Neural cell (in vitro differentiated cells): Measurements from ENCODE around the gene SOS1. TPM values are rescaled to one million over a fixed set of nuclear protein-coding genes. Genes with fewer than 3 reads are reported as not detected.

ENCODE experiments used
- H2AFZ ChIP-seq: fragments of 200-600, 300-800 bp; sonication (generic), shearing (Covaris generic); 2 replicates; pipeline ENCODE4 v1.6.0; 2014; ENCODE audit warnings: low read depth, mild to moderate bottlenecking, antibody characterized with exemption, low read length, moderate library complexity
- H3F3A ChIP-seq: fragments of 200-600 bp; shearing (Covaris generic); 2 replicates; pipeline ENCODE4 v1.6.1; 2016; ENCODE audit warnings: mild to moderate bottlenecking, moderate library complexity, mixed read lengths, antibody characterized with exemption, low read length; ENCODE audit not compliant: insufficient read depth, poor library complexity, severe bottlenecking
- H3K27ac ChIP-seq: fragments of 200-600, 300-800 bp; sonication (generic), shearing (Covaris generic); 2 replicates; pipeline ENCODE4 v1.5.1; 2014; ENCODE audit warnings: mild to moderate bottlenecking, low read length, moderate library complexity
- H3K27me3 ChIP-seq: fragments of 300-800, 200-600 bp; sonication (generic), shearing (Covaris generic); 2 replicates; pipeline ENCODE4 v1.6.0; 2014; ENCODE audit warnings: mild to moderate bottlenecking, low read depth, low read length, moderate library complexity; ENCODE audit not compliant: insufficient read depth
- H3K36me3 ChIP-seq: fragments of 300-800, 200-600 bp; sonication (generic), shearing (Covaris generic); 2 replicates; pipeline ENCODE4 v1.5.1; 2014; ENCODE audit warnings: mild to moderate bottlenecking, antibody characterized with exemption, low read length, moderate library complexity; ENCODE audit not compliant: insufficient read depth
- H3K4me2 ChIP-seq: fragments of 300-800, 200-600 bp; sonication (generic), shearing (Covaris generic); 2 replicates; pipeline ENCODE4 v1.6.0; 2014; ENCODE audit warnings: mild to moderate bottlenecking, low read length
- H3K4me3 ChIP-seq: fragments of 300-800, 200-600 bp; sonication (generic), shearing (Covaris generic); 2 replicates; pipeline ENCODE4 v1.5.1; 2014; ENCODE audit warnings: mild to moderate bottlenecking, low read length, moderate library complexity
- H3K79me2 ChIP-seq: fragments of 200-600 bp; shearing (Covaris generic); replicated peaks from 2 replicates; pipeline ENCODE4 v1.6.0; 2014; ENCODE audit warnings: mild to moderate bottlenecking, low read length, moderate library complexity; ENCODE audit not compliant: insufficient read depth
- H3K9ac ChIP-seq: fragments of 300-800, 200-600 bp; sonication (generic), shearing (Covaris generic); 2 replicates; pipeline ENCODE4 v1.6.1; 2016; ENCODE audit warnings: mild to moderate bottlenecking, low read length, mixed read lengths
- H3K9me2 ChIP-seq: fragments of 200-600 bp; shearing (Covaris generic); 2 replicates; pipeline ENCODE4 v1.6.1; 2016; ENCODE audit warnings: mild to moderate bottlenecking, low read length, mixed read lengths; ENCODE audit not compliant: insufficient read depth
- H3K9me3 ChIP-seq: fragments of 200-600, 300-800 bp; sonication (generic), shearing (Covaris generic); 2 replicates; pipeline ENCODE4 v1.6.1; 2016; ENCODE audit warnings: mild to moderate bottlenecking, mixed run types, low read length, moderate library complexity, mixed read lengths
- H4K20me1 ChIP-seq: fragments of 200-600 bp; shearing (Covaris generic); 2 replicates; pipeline ENCODE4 v1.6.1; 2016; ENCODE audit warnings: mild to moderate bottlenecking, mixed run types; ENCODE audit not compliant: insufficient read depth
- EP300 ChIP-seq: fragments of 450-650 bp; conservative IDR thresholded peaks from 2 replicates; pipeline ENCODE4 v1.6.1; 2014; ENCODE audit warnings: antibody characterized with exemption, mild to moderate bottlenecking, moderate library complexity; ENCODE audit not compliant: poor library complexity, severe bottlenecking
- EZH2 ChIP-seq: fragments of 200-600, 300-800 bp; shearing (Covaris generic), sonication (generic); IDR thresholded peaks from 2 replicates; pipeline ENCODE4 v1.6.1; 2014; ENCODE audit warnings: antibody characterized with exemption, low read length, borderline replicate concordance, mild to moderate bottlenecking; ENCODE audit not compliant: insufficient read depth, poor library complexity, severe bottlenecking
- MXI1 ChIP-seq: fragments of 450-650 bp; conservative IDR thresholded peaks from 2 replicates; pipeline ENCODE4 v1.6.1; 2014; ENCODE audit warnings: antibody characterized with exemption, mild to moderate bottlenecking; ENCODE audit not compliant: poor library complexity, severe bottlenecking
- POLR2AphosphoS5 ChIP-seq: IDR thresholded peaks from 2 replicates; pipeline ENCODE4 v1.6.1; 2012
- RAD21 ChIP-seq: fragments of 450-650 bp; conservative IDR thresholded peaks from 2 replicates; pipeline ENCODE4 v1.6.1; 2014; ENCODE audit warnings: antibody characterized with exemption, mild to moderate bottlenecking, moderate library complexity
- REST ChIP-seq: IDR thresholded peaks from 2 replicates; pipeline ENCODE4 v1.6.1; 2012; ENCODE audit warnings: borderline replicate concordance
- SMC3 ChIP-seq: fragments of 450-650 bp; conservative IDR thresholded peaks from 2 replicates; pipeline ENCODE4 v1.6.1; 2014; ENCODE audit warnings: antibody characterized with exemption, mild to moderate bottlenecking, moderate library complexity; ENCODE audit not compliant: poor library complexity
- TAF1 ChIP-seq: IDR thresholded peaks from 2 replicates; pipeline ENCODE4 v1.6.1; 2012; ENCODE audit warnings: low read depth
- polyA plus RNA-seq: library from polyadenylated mRNA; depleted of rRNA; stranded (reverse); fragments of >200 nt; gene quantifications from 2 replicates; pipeline ENCODE4 v1.2.3, GENCODE V29; 2014
- TF ChIP-seq, protein P1 (sequence below): fragments of 450-650 bp; IDR thresholded peaks from 2 replicates; pipeline ENCODE4 v1.5.1; 2014; ENCODE audit warnings: antibody characterized with exemption, mild to moderate bottlenecking, moderate library complexity; ENCODE audit not compliant: poor library complexity, severe bottlenecking

Gene SOS1
- polyA plus RNA-seq, 1 donor from 2014 or later: 19.0 TPM

DNA sequence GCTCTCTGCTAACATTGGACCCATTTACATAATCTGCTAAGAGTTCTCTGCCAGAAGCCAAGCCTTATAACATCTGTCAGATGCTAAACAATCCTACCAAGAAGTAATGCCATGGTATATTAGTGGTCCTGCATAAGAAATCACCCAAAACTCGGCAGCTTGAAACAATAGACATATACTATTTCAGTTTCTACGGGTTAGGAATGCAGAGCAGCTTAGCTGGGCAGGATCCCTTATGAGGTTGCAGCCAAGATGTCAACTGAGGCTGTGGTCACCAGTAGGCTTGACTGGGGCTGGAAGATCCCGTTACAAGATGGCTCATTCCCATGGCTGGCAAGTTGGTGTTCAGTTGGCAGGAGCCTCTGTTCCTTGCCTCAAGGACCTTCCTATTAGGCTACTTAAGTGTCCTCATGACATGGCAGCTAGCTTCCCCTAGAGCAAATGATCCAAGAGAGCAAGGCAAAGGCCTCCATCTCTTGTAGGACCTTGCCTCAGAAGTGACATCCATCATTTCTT is 25.1 kb upstream of the SOS1 start:
- H3K79me2 ChIP-seq: no peaks in the 10 kb centered on the region
- H4K20me1 ChIP-seq: no peaks in the 10 kb centered on the region
- no peak overlapping the region for H3K27ac ChIP-seq
- H3K4me3 ChIP-seq: no peak overlapping the region
- TF ChIP-seq EP300: no peak
- no peak for TF ChIP-seq RAD21
- H3K9me3 ChIP-seq: no peaks in the 10 kb centered on the region
- H2AFZ ChIP-seq: no peak overlapping the region
- H3K36me3 ChIP-seq: no peaks in the 10 kb centered on the region
- H3F3A ChIP-seq: no peaks in the 10 kb centered on the region
- no peak overlapping the region for H3K9ac ChIP-seq
- no peaks in the 10 kb centered on the region for H3K9me2 ChIP-seq
- no peaks in the 10 kb centered on the region for H3K27me3 ChIP-seq
- no peak overlapping the region for H3K4me2 ChIP-seq

GRCh38 chr2:39144416-39144815 is 23.6 kb upstream of the SOS1 start:
- no peaks in the 10 kb centered on the region for H3K27me3 ChIP-seq
- no peaks in the 10 kb centered on the region for H3F3A ChIP-seq
- H3K9me3 ChIP-seq: no peaks in the 10 kb centered on the region
- no peak overlapping the region for H3K27ac ChIP-seq
- TF ChIP-seq REST (no peak), EP300 (no peak)
- no peaks in the 10 kb centered on the region for H4K20me1 ChIP-seq
- H3K36me3 ChIP-seq: no peaks in the 10 kb centered on the region
- no peak overlapping the region for H3K9ac ChIP-seq
- H3K79me2 ChIP-seq: no peaks in the 10 kb centered on the region
- no peak overlapping the region for H3K4me3 ChIP-seq
- no peak overlapping the region for H2AFZ ChIP-seq
- H3K9me2 ChIP-seq: no peaks in the 10 kb centered on the region
- H3K4me2 ChIP-seq: no peak overlapping the region

DNA sequence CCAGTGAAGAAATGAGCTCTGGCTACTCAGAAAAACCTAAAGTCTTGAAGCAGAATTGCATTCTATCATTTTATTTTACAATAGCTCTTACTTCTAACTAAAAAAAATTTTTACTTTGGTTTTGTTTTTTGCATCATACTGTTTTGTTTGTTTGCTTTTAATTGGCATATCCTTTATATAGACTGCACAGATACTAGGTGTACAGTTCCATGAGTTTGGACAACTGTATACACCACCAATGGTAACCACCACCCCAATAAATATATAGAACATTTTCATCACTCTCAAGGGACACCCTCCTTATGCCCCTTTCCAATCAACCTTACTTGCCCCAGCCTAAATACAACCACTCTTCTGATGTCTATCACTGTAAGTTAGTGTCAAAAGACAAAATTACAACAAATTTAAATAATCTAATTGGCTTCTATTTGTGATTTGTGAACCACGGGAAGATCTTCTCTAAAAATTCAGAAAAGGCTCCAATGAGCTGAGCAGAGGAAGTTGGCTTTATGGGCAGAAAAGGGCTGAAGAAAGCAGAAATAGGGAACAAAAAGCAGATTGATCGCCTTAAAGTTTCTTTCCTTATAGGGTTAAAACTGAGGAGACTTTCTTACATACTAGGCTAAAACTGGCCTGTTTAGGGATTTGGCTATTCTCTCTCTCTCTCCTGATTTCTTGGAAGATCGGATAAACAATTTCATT is 22.2 kb upstream of the SOS1 start:
- H3K4me2 ChIP-seq: no peak overlapping the region

More for the DNA sequence above, 22.2 kb upstream of the SOS1 start:
- H2AFZ ChIP-seq: no peak overlapping the region
- no peaks in the 10 kb centered on the region for H4K20me1 ChIP-seq
- H3K9ac ChIP-seq: no peak overlapping the region
- no peaks in the 10 kb centered on the region for H3F3A ChIP-seq
- H3K9me3 ChIP-seq: no peaks in the 10 kb centered on the region
- H3K4me3 ChIP-seq: no peak overlapping the region
- H3K27me3 ChIP-seq: no peaks in the 10 kb centered on the region
- no peaks in the 10 kb centered on the region for H3K36me3 ChIP-seq
- H3K9me2 ChIP-seq: no peaks in the 10 kb centered on the region
- no peak overlapping the region for H3K27ac ChIP-seq
- TF ChIP-seq EZH2 (no peak), REST (no peak), EP300 (no peak), POLR2AphosphoS5 (no peak), TAF1 (no peak), MXI1 (no peak), SMC3 (no peak), RAD21 (no peak)
- TF ChIP-seq, protein P1, sequence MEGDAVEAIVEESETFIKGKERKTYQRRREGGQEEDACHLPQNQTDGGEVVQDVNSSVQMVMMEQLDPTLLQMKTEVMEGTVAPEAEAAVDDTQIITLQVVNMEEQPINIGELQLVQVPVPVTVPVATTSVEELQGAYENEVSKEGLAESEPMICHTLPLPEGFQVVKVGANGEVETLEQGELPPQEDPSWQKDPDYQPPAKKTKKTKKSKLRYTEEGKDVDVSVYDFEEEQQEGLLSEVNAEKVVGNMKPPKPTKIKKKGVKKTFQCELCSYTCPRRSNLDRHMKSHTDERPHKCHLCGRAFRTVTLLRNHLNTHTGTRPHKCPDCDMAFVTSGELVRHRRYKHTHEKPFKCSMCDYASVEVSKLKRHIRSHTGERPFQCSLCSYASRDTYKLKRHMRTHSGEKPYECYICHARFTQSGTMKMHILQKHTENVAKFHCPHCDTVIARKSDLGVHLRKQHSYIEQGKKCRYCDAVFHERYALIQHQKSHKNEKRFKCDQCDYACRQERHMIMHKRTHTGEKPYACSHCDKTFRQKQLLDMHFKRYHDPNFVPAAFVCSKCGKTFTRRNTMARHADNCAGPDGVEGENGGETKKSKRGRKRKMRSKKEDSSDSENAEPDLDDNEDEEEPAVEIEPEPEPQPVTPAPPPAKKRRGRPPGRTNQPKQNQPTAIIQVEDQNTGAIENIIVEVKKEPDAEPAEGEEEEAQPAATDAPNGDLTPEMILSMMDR: no peak
- H3K79me2 ChIP-seq: no peaks in the 10 kb centered on the region
